ENCODE results near the gene ZP2.
A peak's percentile ranks its signal among the peaks of the same experiment; 100 is the strongest.

ZP2 gene

GRCh38 chr16:21227866-21228265 lies 16.5 kb upstream of the ZP2 start:
- no peak overlapping the region for H3K4me3 ChIP-seq (ENCODE audit: low read length)
- DNase-seq (ENCODE audit: low read depth), result no peak
- TF ChIP-seq CTCF (conservative IDR thresholded peaks at IDR 0.05; ENCODE audit: low read length), result no peak

- TF ChIP-seq CTCF (conservative IDR thresholded peaks at IDR 0.05; ENCODE audit: low read length), result no peak
Measured at GRCh38 chr16:21226749-21227148, 15.4 kb upstream of the ZP2 start.

GRCh38 chr16:21224800-21225199 lies 13.4 kb upstream of the ZP2 start:
- no peak for TF ChIP-seq CTCF (conservative IDR thresholded peaks at IDR 0.05; ENCODE audit: low read length)
- DNase-seq (ENCODE audit: low read depth), result no peak
- H3K4me3 ChIP-seq (ENCODE audit: low read length), result no peak overlapping the region

More at GRCh38 chr16:21226749-21227148, 15.4 kb upstream of the ZP2 start:
- no peak overlapping the region for H3K4me3 ChIP-seq (ENCODE audit: low read length)
- DNase-seq (ENCODE audit: low read depth), result peak; percentile 3

- H3K4me3 ChIP-seq (ENCODE audit: low read length), result no peak overlapping the region
- DNase-seq (ENCODE audit: low read depth), result no peak
- no peak for TF ChIP-seq CTCF (conservative IDR thresholded peaks at IDR 0.05; ENCODE audit: low read length)
Measured at GRCh38 chr16:21223787-21224186, 12.4 kb upstream of the ZP2 start.

GRCh38 chr16:21222495-21223337 lies 11.3 kb upstream of the ZP2 start:
- TF ChIP-seq CTCF (conservative IDR thresholded peaks at IDR 0.05; ENCODE audit: low read length), result no peak
- no peak for DNase-seq (ENCODE audit: low read depth)
- H3K4me3 ChIP-seq (ENCODE audit: low read length), result no peak overlapping the region

GRCh38 chr16:21219551-21219950 lies 8.2 kb upstream of the ZP2 start:
- DNase-seq (ENCODE audit: low read depth), result no peak
- no peak for TF ChIP-seq CTCF (conservative IDR thresholded peaks at IDR 0.05; ENCODE audit: low read length)
- no peak overlapping the region for H3K4me3 ChIP-seq (ENCODE audit: low read length)

- no peak for DNase-seq (ENCODE audit: low read depth)
- H3K4me3 ChIP-seq (ENCODE audit: low read length), result no peak overlapping the region
- TF ChIP-seq CTCF (conservative IDR thresholded peaks at IDR 0.05; ENCODE audit: low read length), result no peak
Measured at GRCh38 chr16:21218153-21218552, 6.8 kb upstream of the ZP2 start.
